Hepatocyte (in vitro differentiated cells): Measurements from ENCODE around the gene EPB41L1. TPM values are rescaled to one million over a fixed set of nuclear protein-coding genes. Genes with fewer than 3 reads are reported as not detected.

Source experiments
- DNase-seq: peaks from one replicate; pipeline ENCODE4 v3.0.0-alpha.2; 2016; ENCODE audit warnings: low spot score
- H2AFZ ChIP-seq: fragments of 200-600 bp; sonication (generic); 2 replicates; pipeline ENCODE4 v1.6.0; 2016; ENCODE audit warnings: antibody characterized with exemption, mild to moderate bottlenecking
- H3K27ac ChIP-seq: fragments of 200-600 bp; sonication (generic); 2 replicates; pipeline ENCODE4 v1.5.1; 2016; ENCODE audit warnings: mild to moderate bottlenecking
- H3K27me3 ChIP-seq: fragments of 200-600 bp; sonication (generic); 2 replicates; pipeline ENCODE4 v1.6.1; 2016
- H3K36me3 ChIP-seq: fragments of 200-600 bp; sonication (generic); replicated peaks from 2 replicates; pipeline ENCODE4 v1.5.1; 2016; ENCODE audit warnings: low read depth; ENCODE audit not compliant: insufficient read depth
- H3K4me1 ChIP-seq: fragments of 200-600 bp; sonication (generic); 2 replicates; pipeline ENCODE4 v1.5.1; 2016; ENCODE audit warnings: mild to moderate bottlenecking, moderate library complexity; ENCODE audit not compliant: insufficient read depth
- H3K4me2 ChIP-seq: fragments of 200-600 bp; sonication (generic); 2 replicates; pipeline ENCODE4 v1.6.0; 2016
- H3K4me3 ChIP-seq: fragments of 200-600 bp; sonication (generic); 2 replicates; pipeline ENCODE4 v1.5.1; 2016; ENCODE audit warnings: mild to moderate bottlenecking
- H3K79me2 ChIP-seq: fragments of 200-600 bp; sonication (generic); 2 replicates; pipeline ENCODE4 v1.6.0; 2017; ENCODE audit warnings: mild to moderate bottlenecking
- H3K9me2 ChIP-seq: fragments of 200-600 bp; sonication (generic); replicated peaks from 2 replicates; pipeline ENCODE4 v1.6.0; 2017; ENCODE audit warnings: mild to moderate bottlenecking; ENCODE audit not compliant: insufficient read depth
- H3K9me3 ChIP-seq: fragments of 200-600 bp; sonication (generic); 2 replicates; pipeline ENCODE4 v1.5.1; 2016; ENCODE audit warnings: low read depth, mild to moderate bottlenecking
- H4K20me1 ChIP-seq: fragments of 200-600 bp; sonication (generic); 2 replicates; pipeline ENCODE4 v1.6.0; 2016; ENCODE audit warnings: mild to moderate bottlenecking; ENCODE audit not compliant: insufficient read depth, poor library complexity, severe bottlenecking
- CTCF ChIP-seq: fragments of 200-600 bp; sonication (generic); IDR thresholded peaks from 2 replicates; pipeline ENCODE4 v1.5.1; 2016; ENCODE audit warnings: antibody characterized with exemption, mild to moderate bottlenecking; ENCODE audit not compliant: poor library complexity
- EZH2 ChIP-seq: fragments of 200-600 bp; sonication (generic); IDR thresholded peaks from 2 replicates; pipeline ENCODE4 v1.6.1; 2016; ENCODE audit warnings: antibody characterized with exemption, mild to moderate bottlenecking, borderline replicate concordance
- EZH2phosphoT487 ChIP-seq: fragments of 200-600 bp; sonication (generic); IDR thresholded peaks from one replicate; pipeline ENCODE4 v1.6.1; 2018; ENCODE audit warnings: antibody characterized with exemption, mild to moderate bottlenecking, low read depth, moderate library complexity; ENCODE audit not compliant: unreplicated experiment, severe bottlenecking
- WGBS: methylation state at CpG from one replicate; pipeline ENCODE4 v1.1.6; 2016; ENCODE audit warnings: low lambda C conversion rate; ENCODE audit errors: missing lambda C conversion rate; 5-methylcytosine and 5-hydroxymethylcytosine counted together
- polyA plus RNA-seq: library from polyadenylated mRNA; unstranded; fragments of >200 nt; fragmentation: Nextera tagmentation; extraction: Ambion mirVana; gene quantifications from 2 replicates; pipeline ENCODE4 v1.2.1, GENCODE V29; 2016
- total RNA-seq: library from RNA; depleted of rRNA; stranded (reverse); fragments of >200 nt; gene quantifications from 2 replicates; pipeline ENCODE4 v1.2.3, GENCODE V29; 2014

The EPB41L1 gene
- total and polyA plus RNA-seq, 2 experiments from 2014 or later: 25.2 to 36.4 TPM

DNA sequence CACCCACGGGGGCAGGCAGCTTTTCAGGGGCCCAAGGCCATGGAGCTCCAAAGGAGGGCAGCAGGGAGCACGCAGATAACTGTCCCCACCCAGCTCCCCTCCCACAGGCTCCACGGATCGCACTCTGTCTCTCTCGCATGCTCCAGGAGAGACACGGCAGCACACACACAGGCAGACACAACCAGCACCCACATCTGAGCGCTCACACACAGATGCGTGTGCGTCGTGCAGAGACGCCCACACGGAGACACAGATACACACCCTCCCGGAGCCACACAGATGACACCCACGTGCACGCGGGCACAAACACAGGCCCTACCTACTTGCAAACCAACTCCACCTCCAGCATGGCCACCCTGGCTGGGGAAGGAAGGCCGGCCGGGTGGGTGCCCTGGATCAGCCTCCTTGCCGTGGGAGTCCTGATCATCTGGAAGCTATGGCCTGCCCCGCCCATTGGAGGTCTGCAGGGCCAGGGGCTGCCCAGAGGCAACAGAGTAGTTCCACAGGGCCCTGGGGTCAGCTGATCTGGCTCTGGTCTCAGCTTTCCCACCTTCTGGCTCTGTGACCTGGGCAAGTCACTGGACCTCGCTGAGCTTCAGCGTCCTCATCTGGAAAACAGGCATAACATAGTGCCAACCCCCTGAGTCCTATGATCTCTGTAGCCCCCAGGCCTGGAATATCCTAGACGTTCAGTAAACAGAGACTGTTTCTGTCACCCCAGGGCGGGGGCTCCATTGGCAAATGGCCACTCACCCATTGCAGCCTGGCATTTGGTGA, 113.3 kb downstream of the EPB41L1 start:
- Histone ChIP-seq H3K9me3 (no peaks in the 10 kb centered on the region), H3K4me2 (no peak overlapping the region), H3K4me1 (no peaks in the 10 kb centered on the region), H2AFZ (no peak overlapping the region), H3K27me3 (no peaks in the 10 kb centered on the region), H3K36me3 (no peaks in the 10 kb centered on the region), H3K79me2 (no peaks in the 10 kb centered on the region), H3K4me3 (no peak overlapping the region), H4K20me1 (no peaks in the 10 kb centered on the region), H3K9me2 (no peaks in the 10 kb centered on the region), H3K27ac (no peak overlapping the region)
- TF ChIP-seq EZH2phosphoT487 (no peak), EZH2 (no peak), CTCF (no peak)
- DNase-seq: no peak
- WGBS: 85% methylated on average over 24 of the region's 24 CpGs

GRCh38 chr20:36268440-36269342, 114.2 kb downstream of the EPB41L1 start:
- TF ChIP-seq EZH2phosphoT487 (no peak), EZH2 (no peak), CTCF (no peak)
- H3K27me3 ChIP-seq: no peaks in the 10 kb centered on the region
- H4K20me1 ChIP-seq: no peaks in the 10 kb centered on the region
- no peak overlapping the region for H2AFZ ChIP-seq
- H3K9me3 ChIP-seq: no peaks in the 10 kb centered on the region
- H3K36me3 ChIP-seq: no peaks in the 10 kb centered on the region
- 72% methylated on average over 8 of the region's 10 CpGs for WGBS
- H3K4me3 ChIP-seq: no peak overlapping the region
- H3K9me2 ChIP-seq: no peaks in the 10 kb centered on the region
- no peak for DNase-seq
- H3K27ac ChIP-seq: no peak overlapping the region
- no peak overlapping the region for H3K4me2 ChIP-seq
- H3K4me1 ChIP-seq: no peaks in the 10 kb centered on the region
- H3K79me2 ChIP-seq: no peaks in the 10 kb centered on the region

GRCh38 chr20:36269507-36269906, 115.0 kb downstream of the EPB41L1 start:
- 91% methylated on average over 2 of the region's 2 CpGs for WGBS
- no peaks in the 10 kb centered on the region for H3K36me3 ChIP-seq

More at GRCh38 chr20:36269507-36269906, 115.0 kb downstream of the EPB41L1 start:
- no peak overlapping the region for H3K4me3 ChIP-seq
- no peaks in the 10 kb centered on the region for H3K4me1 ChIP-seq
- no peak overlapping the region for H3K27ac ChIP-seq
- no peak overlapping the region for H2AFZ ChIP-seq
- no peaks in the 10 kb centered on the region for H3K27me3 ChIP-seq
- H3K4me2 ChIP-seq: no peak overlapping the region
- TF ChIP-seq CTCF: no peak
- no peak for TF ChIP-seq EZH2
- no peak for TF ChIP-seq EZH2phosphoT487
- no peaks in the 10 kb centered on the region for H4K20me1 ChIP-seq
- H3K79me2 ChIP-seq: no peaks in the 10 kb centered on the region
- H3K9me3 ChIP-seq: no peaks in the 10 kb centered on the region
- no peaks in the 10 kb centered on the region for H3K9me2 ChIP-seq
- no peak for DNase-seq
